Nephron (organoid): ENCODE results near the gene ABCA8.
A peak's percentile ranks its signal among the peaks of the same experiment; 100 is the strongest.
"Not testable (repeated sequence)": the region's sequence is repeated elsewhere in the genome, so short reads cannot be mapped to it uniquely, and the experiment has no call there.

ENCODE experiments used
- H3K27ac Mint-ChIP-seq, 3 experiments: 2 replicates each; pipeline ENCODE4 v1.8.0; 2020; ENCODE audit warnings: mixed read lengths in 3 of 3, mild to moderate bottlenecking in 2 of 3, moderate library complexity in 1 of 3
- H3K27me3 Mint-ChIP-seq: 2 replicates; pipeline ENCODE4 v1.8.0; 2021; ENCODE audit warnings: low read depth, mild to moderate bottlenecking, moderate library complexity, mixed read lengths
- H3K36me3 Mint-ChIP-seq: 2 replicates; pipeline ENCODE4 v1.8.0; 2020; ENCODE audit warnings: low read depth, mixed read lengths
- H3K4me1 Mint-ChIP-seq: 2 replicates; pipeline ENCODE4 v1.8.0; 2020; ENCODE audit warnings: mixed read lengths
- H3K4me3 Mint-ChIP-seq, 3 experiments: 2 replicates each; pipeline ENCODE4 v1.8.0; 2020; ENCODE audit warnings: mild to moderate bottlenecking in 3 of 3, mixed read lengths in 3 of 3, moderate library complexity in 2 of 3
- H3K9me3 Mint-ChIP-seq: 2 replicates; pipeline ENCODE4 v1.8.0; 2020; ENCODE audit warnings: mixed read lengths
- TF ChIP-seq, protein P1 (sequence below), 3 experiments: fragments of 200-600 bp; sonication (generic); IDR thresholded peaks; one replicate each; pipeline ENCODE4 v1.5.0; 2021; ENCODE audit warnings: antibody characterized with exemption in 3 of 3; ENCODE audit not compliant: unreplicated experiment in 3 of 3

The ABCA8 gene

DNA sequence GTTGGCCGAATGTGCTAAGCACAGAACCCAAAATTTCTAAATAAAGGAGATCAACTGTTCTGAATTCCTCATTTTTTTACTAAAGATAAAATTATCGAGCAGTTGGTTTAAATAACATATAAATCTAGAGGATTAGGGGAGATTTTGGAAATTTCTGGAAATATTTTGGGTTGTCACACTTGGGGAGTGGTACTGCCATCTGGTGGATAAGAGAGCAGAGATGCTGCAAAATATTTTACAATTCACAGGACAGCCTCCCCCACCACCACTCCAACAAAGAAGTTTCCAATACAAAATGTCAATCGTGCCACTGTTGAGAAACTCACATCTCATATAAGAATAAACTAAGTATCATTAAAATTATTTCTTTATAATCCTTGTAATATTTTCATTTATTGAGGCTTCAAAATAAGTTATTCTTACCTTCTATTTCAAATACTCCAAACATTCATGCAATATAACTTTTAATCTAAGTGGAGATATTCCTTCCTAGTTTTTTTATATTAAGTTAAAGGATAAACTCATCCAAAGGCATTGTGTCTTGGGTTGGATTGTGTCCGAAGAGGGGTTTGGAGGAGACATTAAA, 17.0 kb upstream of the ABCA8 start:
- H3K36me3 Mint-ChIP-seq = no peaks in the 10 kb centered on the region
- peaks cover 5% of the 10 kb centered on the region for H3K4me1 Mint-ChIP-seq
- no peak overlapping the region for H3K4me3 Mint-ChIP-seq
- peaks cover 5% of the 10 kb centered on the region for H3K9me3 Mint-ChIP-seq
- H3K27me3 Mint-ChIP-seq = peaks cover 15% of the 10 kb centered on the region
- H3K27ac Mint-ChIP-seq = no peak overlapping the region
- TF ChIP-seq, protein P1, sequence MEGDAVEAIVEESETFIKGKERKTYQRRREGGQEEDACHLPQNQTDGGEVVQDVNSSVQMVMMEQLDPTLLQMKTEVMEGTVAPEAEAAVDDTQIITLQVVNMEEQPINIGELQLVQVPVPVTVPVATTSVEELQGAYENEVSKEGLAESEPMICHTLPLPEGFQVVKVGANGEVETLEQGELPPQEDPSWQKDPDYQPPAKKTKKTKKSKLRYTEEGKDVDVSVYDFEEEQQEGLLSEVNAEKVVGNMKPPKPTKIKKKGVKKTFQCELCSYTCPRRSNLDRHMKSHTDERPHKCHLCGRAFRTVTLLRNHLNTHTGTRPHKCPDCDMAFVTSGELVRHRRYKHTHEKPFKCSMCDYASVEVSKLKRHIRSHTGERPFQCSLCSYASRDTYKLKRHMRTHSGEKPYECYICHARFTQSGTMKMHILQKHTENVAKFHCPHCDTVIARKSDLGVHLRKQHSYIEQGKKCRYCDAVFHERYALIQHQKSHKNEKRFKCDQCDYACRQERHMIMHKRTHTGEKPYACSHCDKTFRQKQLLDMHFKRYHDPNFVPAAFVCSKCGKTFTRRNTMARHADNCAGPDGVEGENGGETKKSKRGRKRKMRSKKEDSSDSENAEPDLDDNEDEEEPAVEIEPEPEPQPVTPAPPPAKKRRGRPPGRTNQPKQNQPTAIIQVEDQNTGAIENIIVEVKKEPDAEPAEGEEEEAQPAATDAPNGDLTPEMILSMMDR (IDR thresholded peaks at IDR 0.05; ENCODE audit: unreplicated experiment in 3 of 3) = peak; percentile 57 to 69 (median 64)

DNA sequence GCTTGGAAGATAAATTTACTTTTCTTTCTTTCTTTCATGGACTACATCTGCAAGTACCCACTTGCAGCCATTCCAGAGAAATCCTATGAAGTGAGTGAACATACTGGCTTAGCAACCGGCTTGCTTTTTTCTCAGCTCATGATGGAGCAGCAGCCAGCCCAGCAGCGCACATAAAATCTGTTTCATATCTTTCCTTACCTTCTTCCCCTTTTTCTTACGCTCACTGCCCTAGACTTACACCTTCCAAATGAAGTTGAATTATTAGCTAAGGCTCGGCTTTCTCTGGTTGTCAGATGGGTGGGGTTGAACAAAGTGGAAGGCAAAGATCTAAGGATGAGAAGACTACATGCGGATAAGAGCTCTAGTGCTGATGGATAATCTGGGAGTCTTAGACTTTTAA, 13.9 kb upstream of the ABCA8 start:
- peaks cover 2% of the 10 kb centered on the region for H3K9me3 Mint-ChIP-seq

DNA sequence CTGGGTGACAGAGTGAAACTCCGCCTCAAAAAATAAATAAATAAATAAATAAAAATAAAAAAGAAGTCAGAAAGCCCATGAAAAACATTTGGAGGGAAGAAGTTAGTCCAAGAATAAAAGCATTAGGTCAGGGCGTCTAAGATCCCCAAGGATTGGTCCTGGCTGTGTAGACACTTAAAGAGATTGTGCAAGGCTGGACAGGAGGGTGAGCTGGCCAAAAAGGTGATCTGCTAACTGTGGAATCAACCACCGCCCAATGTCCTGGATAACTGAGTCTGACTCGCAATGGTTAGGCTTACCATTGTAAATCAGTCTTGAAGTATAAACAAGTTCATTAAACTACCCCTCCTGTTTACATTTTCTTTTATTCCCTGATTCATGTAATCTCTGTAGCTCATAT, 8.8 kb upstream of the ABCA8 start:
- Mint-ChIP-seq H3K27ac (no peak overlapping the region), H3K4me3 (no peak overlapping the region), H3K9me3 (peaks cover 2% of the 10 kb centered on the region), H3K27me3 (peaks cover 16% of the 10 kb centered on the region), H3K36me3 (no peaks in the 10 kb centered on the region), H3K4me1 (no peaks in the 10 kb centered on the region)
- TF ChIP-seq, protein P1 (IDR thresholded peaks at IDR 0.05; ENCODE audit: unreplicated experiment in 3 of 3) = no peak

More for the DNA sequence above, 13.9 kb upstream of the ABCA8 start:
- TF ChIP-seq, protein P1 (IDR thresholded peaks at IDR 0.05; ENCODE audit: unreplicated experiment in 3 of 3) = no peak
- Mint-ChIP-seq H3K27me3 (peaks cover 19% of the 10 kb centered on the region), H3K36me3 (no peaks in the 10 kb centered on the region), H3K4me1 (peaks cover 5% of the 10 kb centered on the region), H3K4me3 (no peak overlapping the region), H3K27ac (no peak overlapping the region)

DNA sequence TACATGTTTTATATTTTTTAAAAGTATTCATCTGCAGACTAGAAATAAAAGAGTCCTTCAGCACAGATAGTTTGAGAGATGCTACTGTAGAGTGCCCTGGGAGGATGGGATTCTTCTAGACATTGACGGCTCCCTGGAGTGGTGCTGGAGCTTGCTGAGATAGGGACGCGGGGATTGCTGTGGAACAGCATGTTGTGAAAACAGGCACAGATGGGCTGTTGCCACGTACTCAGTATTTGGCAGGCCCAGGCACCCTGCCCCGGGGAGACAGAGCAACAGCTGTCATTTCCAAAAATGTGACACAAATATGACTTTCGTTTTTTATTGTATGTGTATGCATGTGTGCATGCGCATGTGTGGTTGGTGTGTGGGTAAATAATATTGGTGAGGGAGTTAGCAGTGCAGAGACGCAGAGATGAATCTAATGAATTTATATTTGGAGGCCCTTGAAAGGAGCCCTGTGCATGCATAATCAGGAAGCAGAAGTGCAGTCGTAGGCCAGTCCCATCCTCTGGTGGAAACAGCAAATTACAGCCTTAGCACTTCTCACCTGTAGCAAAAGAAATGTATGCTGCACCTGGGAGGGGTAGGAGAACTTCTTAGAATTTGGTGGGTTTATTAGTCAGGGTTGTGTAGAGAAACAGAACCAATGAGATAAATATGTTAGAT, 6.2 kb upstream of the ABCA8 start:
- H3K27me3 Mint-ChIP-seq = peaks cover 9% of the 10 kb centered on the region

DNA sequence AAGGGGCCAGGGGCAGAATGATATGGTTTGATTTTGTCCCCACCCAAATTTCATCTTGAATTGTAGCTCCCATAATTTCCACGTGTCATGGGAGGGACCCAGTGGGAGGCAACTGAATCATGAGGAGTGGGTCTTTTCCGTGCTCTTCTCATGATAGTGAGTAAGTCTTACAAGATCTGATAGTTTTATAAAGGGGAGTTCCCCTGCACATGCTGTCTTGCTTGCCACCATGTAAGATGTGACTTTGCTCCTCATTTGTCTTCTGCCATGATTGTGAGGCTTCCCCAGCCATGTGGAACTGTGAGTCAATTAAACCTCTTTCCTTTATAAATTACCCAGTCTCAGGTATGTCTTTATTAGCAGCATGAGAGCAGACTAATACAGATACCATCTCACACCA, 3.9 kb upstream of the ABCA8 start:
- H3K27ac Mint-ChIP-seq, H3K4me1 Mint-ChIP-seq, H3K36me3 Mint-ChIP-seq, H3K4me3 Mint-ChIP-seq, H3K9me3 Mint-ChIP-seq, H3K27me3 Mint-ChIP-seq: not testable (repeated sequence)

More for the DNA sequence above, 6.2 kb upstream of the ABCA8 start:
- Mint-ChIP-seq H3K9me3 (no peaks in the 10 kb centered on the region), H3K4me3 (no peak overlapping the region), H3K4me1 (no peaks in the 10 kb centered on the region), H3K27ac (no peak overlapping the region), H3K36me3 (no peaks in the 10 kb centered on the region)
- TF ChIP-seq, protein P1 (IDR thresholded peaks at IDR 0.05; ENCODE audit: unreplicated experiment in 3 of 3) = no peak

DNA sequence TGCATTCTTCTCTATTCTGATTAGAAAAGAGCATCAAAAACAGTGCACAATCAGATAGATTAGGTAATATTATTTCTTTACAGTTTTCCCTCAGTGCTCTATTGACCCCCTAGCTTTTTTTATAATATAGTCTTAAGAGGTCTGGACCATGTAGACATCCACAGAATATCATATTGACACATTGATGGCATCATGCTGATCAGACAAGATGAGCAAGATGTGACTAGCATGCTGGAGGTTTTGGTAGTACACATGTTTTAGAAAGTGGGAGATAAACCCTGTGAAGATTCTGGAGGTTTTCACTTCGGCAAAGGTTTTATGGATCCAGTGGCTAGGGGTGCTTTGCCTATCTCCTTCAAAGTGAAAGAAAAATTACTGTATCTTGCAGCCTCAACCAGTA, 2.8 kb upstream of the ABCA8 start:
- Mint-ChIP-seq H3K9me3 (no peaks in the 10 kb centered on the region), H3K36me3 (no peaks in the 10 kb centered on the region), H3K27me3 (peaks cover 5% of the 10 kb centered on the region), H3K4me1 (no peaks in the 10 kb centered on the region), H3K4me3 (no peak overlapping the region), H3K27ac (no peak overlapping the region)
- TF ChIP-seq, protein P1 (IDR thresholded peaks at IDR 0.05; ENCODE audit: unreplicated experiment in 3 of 3) = no peak
